HG02623 (cell line): ENCODE measurements around the gene KRTAP5-7.
"Not testable (repeated sequence)": the region's sequence is repeated elsewhere in the genome, so short reads cannot be mapped to it uniquely, and the experiment has no call there.

Experiments
- ATAC-seq: cut with Tn5 transposase; IDR thresholded peaks from one replicate; pipeline ENCODE4 v1.9.1; 2021; ENCODE audit warnings: moderate library complexity; ENCODE audit not compliant: unreplicated experiment

Gene KRTAP5-7

DNA sequence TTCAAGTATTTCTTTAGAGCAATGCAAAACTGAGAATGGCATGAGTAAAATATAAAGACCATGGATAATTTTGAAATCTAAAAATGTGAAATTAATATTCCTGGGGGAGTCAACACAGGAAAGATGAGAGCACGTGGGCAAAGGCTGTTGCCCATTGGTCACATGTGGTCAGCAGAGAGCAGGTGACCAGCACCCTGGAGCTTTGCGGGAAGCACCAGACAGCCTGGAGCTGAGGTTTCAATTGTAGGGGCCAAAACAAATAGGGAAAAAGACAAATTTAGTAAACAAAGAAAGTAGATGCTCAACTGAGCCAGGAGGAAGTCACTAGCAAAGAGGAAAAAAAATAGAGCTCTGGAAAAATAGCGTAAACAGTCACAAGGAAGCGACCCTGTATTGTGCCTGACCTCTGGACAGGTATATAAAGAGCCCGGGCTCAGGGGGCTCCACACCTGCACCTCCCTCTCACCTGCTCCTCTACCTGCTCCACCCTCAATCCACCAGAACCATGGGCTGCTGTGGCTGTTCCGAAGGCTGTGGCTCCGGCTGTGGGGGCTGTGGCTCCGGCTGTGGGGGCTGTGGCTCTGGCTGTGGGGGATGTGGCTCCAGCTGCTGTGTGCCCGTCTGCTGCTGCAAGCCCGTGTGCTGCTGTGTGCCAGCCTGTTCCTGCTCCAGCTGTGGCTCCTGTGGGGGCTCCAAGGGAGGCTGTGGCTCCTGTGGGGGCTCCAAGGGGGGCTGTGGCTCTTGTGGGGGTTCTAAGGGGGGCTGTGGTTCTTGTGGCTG, at the start of gene KRTAP5-7:
Gene KRTAP5-7 (plus strand): TSS at position 472 of the 780 bp plus-strand sequence. CDS start 34 bp downstream, at position 506.
- not testable (repeated sequence) for ATAC-seq

DNA sequence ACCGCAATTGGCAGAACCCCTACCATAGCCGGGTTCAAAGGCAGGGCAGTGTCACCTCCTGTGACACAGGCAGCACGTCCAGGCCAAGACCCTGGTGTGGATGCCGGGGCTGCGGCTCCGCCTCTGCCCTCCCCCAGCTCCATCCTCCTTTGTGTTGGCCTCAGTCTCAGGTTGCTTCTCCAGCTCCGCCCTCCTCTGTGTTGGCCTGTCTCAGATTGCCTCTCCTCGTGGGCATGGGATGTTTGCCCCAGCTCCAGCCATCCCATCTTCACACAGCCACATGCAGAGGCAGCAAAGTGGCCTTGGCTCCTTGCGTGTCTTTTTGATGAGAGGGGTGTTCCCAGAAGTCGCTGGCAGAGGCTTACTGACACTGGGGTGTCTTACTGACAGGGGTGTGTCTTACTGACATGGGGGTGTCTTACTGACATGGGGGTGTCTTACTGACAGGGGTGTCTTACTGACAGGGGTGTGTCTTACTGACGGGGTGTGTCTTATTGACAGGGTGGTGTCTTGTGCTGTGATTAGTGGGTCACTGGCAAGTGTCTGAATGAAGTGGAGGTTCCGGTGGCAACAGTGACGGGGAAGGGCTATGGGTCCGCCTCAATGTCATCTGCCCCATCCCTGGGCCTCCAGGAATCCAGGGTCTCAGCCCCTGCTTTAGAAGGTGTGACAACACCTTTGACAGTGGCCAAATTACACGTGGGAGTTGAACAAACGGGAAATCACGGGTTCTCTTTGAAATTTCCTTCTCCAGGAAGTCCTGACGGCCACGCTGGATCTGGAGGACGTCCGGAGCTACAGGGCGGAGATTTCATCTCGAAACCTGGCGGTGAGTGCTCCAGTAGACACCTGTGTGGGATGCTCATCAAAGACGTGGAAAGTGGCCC, 49.2 kb upstream of the KRTAP5-7 start:
- no peak for ATAC-seq

GRCh38 chr11:71478528-71478840, 48.6 kb upstream of the KRTAP5-7 start:
- no peak for ATAC-seq

GRCh38 chr11:71481101-71481960, 45.7 kb upstream of the KRTAP5-7 start:
- no peak for ATAC-seq

- no peak for ATAC-seq
Observed at GRCh38 chr11:71482216-71482615, 44.9 kb upstream of the KRTAP5-7 start.

DNA sequence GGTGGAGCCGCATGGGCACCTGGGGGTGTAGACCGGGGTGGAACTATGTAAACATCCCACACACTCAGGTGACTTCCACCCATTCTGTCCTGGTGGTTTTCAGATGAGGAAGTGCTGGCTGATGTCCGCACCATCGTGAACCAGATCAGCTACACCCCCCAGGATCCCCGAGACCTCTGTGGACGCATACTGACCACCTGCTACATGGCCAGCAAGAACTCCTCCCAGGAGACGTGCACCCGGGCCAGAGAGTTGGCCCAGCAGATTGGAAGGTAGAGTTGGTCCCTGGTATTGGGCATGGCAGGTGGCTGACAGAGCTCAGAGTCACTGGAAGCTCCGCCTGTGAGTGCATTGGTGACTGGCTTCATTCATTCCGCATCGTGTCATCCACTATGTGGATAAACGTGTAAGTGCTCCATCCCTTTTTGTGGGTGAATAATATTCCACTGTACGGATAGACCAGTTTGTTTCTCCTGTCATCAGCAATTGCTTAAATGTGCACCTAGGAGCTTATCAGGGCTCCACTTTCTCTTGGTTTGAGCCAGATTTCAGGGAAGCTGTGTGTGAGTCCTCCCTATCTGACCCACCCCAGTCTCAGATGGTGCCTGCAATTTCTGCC, 44.2 kb upstream of the KRTAP5-7 start:
- ATAC-seq, result no peak

DNA sequence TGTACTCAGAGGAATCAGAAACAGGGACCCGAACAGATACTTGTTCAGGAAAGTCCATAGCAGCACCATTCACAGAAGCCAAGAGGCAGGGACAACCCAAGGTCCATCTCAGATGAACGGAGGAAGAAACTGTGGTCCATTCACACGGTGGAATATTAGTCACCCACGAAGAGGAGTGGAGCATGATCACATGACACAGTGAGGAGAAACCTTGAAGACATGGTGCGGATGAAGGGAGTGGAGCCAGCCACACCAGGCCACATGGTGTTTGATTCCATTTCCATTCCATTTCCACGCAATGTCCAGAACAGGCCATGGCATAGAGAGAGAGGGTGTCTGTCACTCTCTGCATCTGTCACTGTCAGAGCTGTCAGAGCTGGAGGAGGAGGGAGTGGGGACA, 43.4 kb upstream of the KRTAP5-7 start:
- ATAC-seq, result no peak

GRCh38 chr11:71484248-71485062, 42.6 kb upstream of the KRTAP5-7 start:
- no peak for ATAC-seq

DNA sequence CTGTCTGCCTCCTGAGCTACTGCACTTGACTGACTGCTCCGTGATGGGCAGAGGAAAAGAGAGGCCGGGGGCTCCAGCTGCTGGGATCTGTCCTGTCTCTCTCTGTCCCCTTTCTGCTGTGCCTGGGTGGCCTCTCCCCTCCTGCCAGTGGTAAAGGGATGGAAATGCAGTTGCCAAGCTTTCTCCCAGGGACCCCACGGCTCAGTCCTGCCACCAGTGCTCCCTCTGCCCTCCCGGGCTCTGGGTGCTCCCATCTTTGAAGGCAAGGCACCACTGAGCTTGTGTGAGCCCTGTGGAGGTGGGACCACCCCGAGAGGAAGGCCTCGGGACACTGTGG, 42.0 kb upstream of the KRTAP5-7 start:
- ATAC-seq, result no peak

DNA sequence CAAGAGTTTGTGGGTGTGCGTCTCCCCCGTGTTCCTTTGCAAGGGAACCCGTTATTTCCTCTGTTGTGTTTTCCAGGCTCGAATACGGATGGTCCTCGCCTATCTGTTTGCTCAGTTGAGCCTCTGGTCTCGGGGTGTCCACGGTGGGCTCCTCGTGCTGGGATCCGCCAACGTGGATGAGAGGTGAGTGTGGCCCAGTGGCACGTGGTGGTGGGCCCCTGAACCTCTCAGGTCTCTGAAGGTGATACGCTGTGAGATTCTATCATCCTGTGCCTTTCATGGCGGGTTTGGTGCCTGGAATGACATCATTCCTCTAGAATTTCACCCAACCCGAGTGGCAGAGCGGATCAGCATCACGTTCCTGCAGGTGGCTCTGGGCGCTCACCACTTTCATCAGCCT, 41.6 kb upstream of the KRTAP5-7 start:
- no peak for ATAC-seq

GRCh38 chr11:71486320-71486719, 40.7 kb upstream of the KRTAP5-7 start:
- ATAC-seq, result no peak

- ATAC-seq, result no peak
Observed at GRCh38 chr11:71488681-71489270, 38.3 kb upstream of the KRTAP5-7 start.

GRCh38 chr11:71489311-71490043, 37.6 kb upstream of the KRTAP5-7 start:
- no peak for ATAC-seq

- no peak for ATAC-seq
Observed at GRCh38 chr11:71490044-71490730, 36.9 kb upstream of the KRTAP5-7 start.

DNA sequence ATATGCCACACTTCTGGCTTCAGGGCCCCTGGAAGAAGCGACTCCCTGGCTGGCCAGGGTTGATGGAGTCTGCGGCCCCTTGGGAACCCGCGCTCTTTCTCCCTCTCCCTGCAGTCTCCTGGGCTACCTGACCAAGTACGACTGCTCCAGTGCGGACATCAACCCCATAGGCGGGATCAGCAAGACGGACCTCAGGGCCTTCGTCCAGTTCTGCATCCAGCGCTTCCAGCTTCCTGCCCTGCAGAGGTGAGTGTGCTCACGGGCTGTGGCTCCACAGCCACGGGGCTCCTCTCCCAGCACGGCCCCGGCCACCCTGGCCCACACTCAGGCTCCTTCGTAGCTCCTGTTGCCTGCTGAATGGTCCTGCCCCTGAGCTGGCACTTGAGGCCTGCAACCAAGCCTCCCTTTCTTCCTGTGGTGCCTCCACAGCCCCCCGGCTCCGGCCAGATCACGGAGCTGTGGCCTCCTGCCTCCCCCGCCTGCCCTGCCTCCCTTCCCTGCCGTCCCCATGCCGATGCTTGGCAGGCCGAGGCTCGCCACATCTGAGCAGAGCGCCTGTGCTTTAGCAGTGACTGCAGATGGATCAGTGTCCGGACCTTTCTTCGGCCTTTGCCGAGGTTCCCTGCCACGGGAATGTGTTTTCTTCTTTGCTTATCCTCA, 36.2 kb upstream of the KRTAP5-7 start:
- no peak for ATAC-seq

DNA sequence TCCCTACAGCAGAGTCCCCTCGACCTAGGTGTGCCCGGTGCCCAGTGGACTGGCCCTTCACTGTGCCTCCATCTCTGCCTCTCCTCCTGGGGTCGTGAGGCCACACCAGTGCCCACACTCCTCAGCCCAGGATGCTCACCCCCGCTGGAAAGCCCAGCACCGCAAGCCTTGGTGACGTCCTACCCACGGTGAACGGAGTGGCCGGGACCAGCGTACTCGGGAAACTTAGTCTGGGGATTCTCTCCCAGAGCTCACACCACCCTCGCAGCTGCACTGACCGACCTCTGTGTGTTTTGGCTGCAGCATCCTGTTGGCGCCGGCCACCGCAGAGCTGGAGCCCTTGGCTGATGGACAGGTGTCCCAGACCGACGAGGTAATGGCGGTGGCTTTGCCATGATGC, 35.5 kb upstream of the KRTAP5-7 start:
- no peak for ATAC-seq

GRCh38 chr11:71491940-71492339, 35.1 kb upstream of the KRTAP5-7 start:
- no peak for ATAC-seq
